Trophoblast cell (in vitro differentiated cells and primary cell): ENCODE results near the gene GNG14.
"Not testable (repeated sequence)": the region's sequence is repeated elsewhere in the genome, so short reads cannot be mapped to it uniquely, and the experiment has no call there.

Experiments
- DNase-seq, 2 donors: peaks; one replicate each; pipeline ENCODE4 v3.0.0-alpha.2; 2016
- H2AFZ ChIP-seq: 2 replicates; pipeline ENCODE4 v1.6.1; 2013; ENCODE audit warnings: low read length, moderate library complexity, mild to moderate bottlenecking; ENCODE audit not compliant: insufficient read depth, poor library complexity
- H2AK5ac ChIP-seq: 2 replicates; pipeline ENCODE4 v1.6.1; 2013; ENCODE audit warnings: mild to moderate bottlenecking, low read length
- H2BK120ac ChIP-seq: 2 replicates; pipeline ENCODE4 v1.6.1; 2013; ENCODE audit warnings: low read length, mild to moderate bottlenecking, moderate library complexity; ENCODE audit not compliant: insufficient read depth, poor library complexity
- H2BK12ac ChIP-seq: 2 replicates; pipeline ENCODE4 v1.6.1; 2013; ENCODE audit warnings: mild to moderate bottlenecking, low read length, moderate library complexity
- H2BK5ac ChIP-seq: 2 replicates; pipeline ENCODE4 v1.6.1; 2013; ENCODE audit warnings: low read length, low read depth, moderate library complexity, mild to moderate bottlenecking; ENCODE audit not compliant: poor library complexity
- H3K14ac ChIP-seq: 2 replicates; pipeline ENCODE4 v1.6.1; 2013; ENCODE audit warnings: mild to moderate bottlenecking, low read length
- H3K18ac ChIP-seq: 2 replicates; pipeline ENCODE4 v1.6.1; 2013; ENCODE audit warnings: mild to moderate bottlenecking, low read length
- H3K23ac ChIP-seq: 2 replicates; pipeline ENCODE4 v1.6.1; 2013; ENCODE audit warnings: low read length
- H3K27ac ChIP-seq: 2 replicates; pipeline ENCODE4 v1.5.1; 2013; ENCODE audit warnings: low read depth, mild to moderate bottlenecking, inconsistent platforms, low read length, moderate library complexity
- H3K27me3 ChIP-seq: 2 replicates; pipeline ENCODE4 v1.6.1; 2013; ENCODE audit warnings: inconsistent platforms, mild to moderate bottlenecking, low read length, moderate library complexity; ENCODE audit not compliant: insufficient read depth
- H3K36me3 ChIP-seq, 2 experiments: 1 replicate in 1 of 2; 2 replicates in 1 of 2; pipeline ENCODE4 v1.6.1; 2013; ENCODE audit warnings: low read length in 2 of 2, mild to moderate bottlenecking in 2 of 2, moderate library complexity in 1 of 2; ENCODE audit not compliant: insufficient read depth in 2 of 2, control insufficient read depth in 1 of 2
- H3K4ac ChIP-seq: 2 replicates; pipeline ENCODE4 v1.6.1; 2013; ENCODE audit warnings: low read depth, mild to moderate bottlenecking, low read length, moderate library complexity
- H3K4me1 ChIP-seq, 2 experiments: 1 replicate in 1 of 2; 2 replicates in 1 of 2; pipeline ENCODE4 v1.6.1; 2013; ENCODE audit warnings: low read length in 2 of 2, mild to moderate bottlenecking in 2 of 2, moderate library complexity in 1 of 2; ENCODE audit not compliant: insufficient read depth in 2 of 2, control insufficient read depth in 1 of 2
- H3K4me2 ChIP-seq: 2 replicates; pipeline ENCODE4 v1.6.1; 2013; ENCODE audit warnings: inconsistent platforms, mild to moderate bottlenecking, low read length, moderate library complexity
- H3K4me3 ChIP-seq: 2 replicates; pipeline ENCODE4 v1.5.1; 2013; ENCODE audit warnings: mild to moderate bottlenecking, low read depth, low read length, inconsistent platforms
- H3K79me1 ChIP-seq: one replicate; pipeline ENCODE4 v1.6.1; 2013; ENCODE audit warnings: low read length
- H3K79me2 ChIP-seq: 2 replicates; pipeline ENCODE4 v1.6.1; 2013; ENCODE audit warnings: low read length, mild to moderate bottlenecking; ENCODE audit not compliant: control insufficient read depth, insufficient read depth, poor library complexity
- H3K9ac ChIP-seq: 2 replicates; pipeline ENCODE4 v1.6.1; 2013; ENCODE audit warnings: mild to moderate bottlenecking, low read length
- H3K9me3 ChIP-seq: 2 replicates; pipeline ENCODE4 v1.6.1; 2013; ENCODE audit warnings: low read depth, mild to moderate bottlenecking, control low read depth, inconsistent platforms, low read length; ENCODE audit not compliant: insufficient read depth
- H4K12ac ChIP-seq: 2 replicates; pipeline ENCODE4 v1.6.1; 2013; ENCODE audit warnings: low read depth, mild to moderate bottlenecking, low read length, moderate library complexity
- H4K8ac ChIP-seq: 2 replicates; pipeline ENCODE4 v1.6.1; 2013; ENCODE audit warnings: low read depth, mild to moderate bottlenecking, low read length, moderate library complexity
- H4K91ac ChIP-seq: one replicate; pipeline ENCODE4 v1.6.1; 2013; ENCODE audit warnings: low read depth, mild to moderate bottlenecking, low read length, moderate library complexity
- WGBS: extraction: QIAGEN DNeasy Blood & Tissue Kit; methylation state at CpG from one replicate; pipeline ENCODE4 v1.1.7; 2013; ENCODE audit warnings: missing lambda C conversion rate; ENCODE audit not compliant: insufficient read length, insufficient coverage; ENCODE audit errors: extremely low coverage; 5-methylcytosine and 5-hydroxymethylcytosine counted together

GNG14 gene

DNA sequence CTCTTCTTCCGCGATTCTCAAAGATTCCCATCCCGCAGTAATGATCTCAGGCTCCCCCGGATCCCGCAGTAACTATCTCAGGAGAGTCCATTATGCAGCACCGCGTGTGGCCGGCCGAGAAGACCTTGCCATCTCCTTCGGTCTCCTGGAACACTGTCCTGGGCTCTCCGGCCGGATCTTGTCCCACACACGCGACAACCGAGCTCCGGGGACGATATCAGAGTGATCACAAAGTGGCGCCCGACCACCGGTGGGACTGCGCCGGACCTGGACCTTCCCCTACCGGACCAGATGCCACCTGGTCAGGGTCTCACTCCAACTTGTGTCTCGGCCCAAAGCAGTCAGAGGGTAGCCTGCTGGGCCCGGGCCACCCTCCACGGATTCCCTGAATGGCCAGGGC, 45.3 kb upstream of the GNG14 start:
- no peak overlapping the region for H3K23ac ChIP-seq
- H2BK12ac ChIP-seq = no peak overlapping the region
- H3K4ac ChIP-seq = no peak overlapping the region
- no peaks in the 10 kb centered on the region for H3K79me1 ChIP-seq
- H4K12ac ChIP-seq = no peak overlapping the region
- H3K4me2 ChIP-seq = no peak overlapping the region
- H3K9ac ChIP-seq = no peak overlapping the region
- peaks cover 0 to 2% of the 10 kb centered on the region in 2 experiments for H3K36me3 ChIP-seq
- peaks cover 4% of the 10 kb centered on the region for H3K9me3 ChIP-seq
- no peak overlapping the region for H2AFZ ChIP-seq
- no peak overlapping the region for H3K18ac ChIP-seq
- no peak overlapping the region for H4K91ac ChIP-seq
- peaks cover 2 to 5% of the 10 kb centered on the region in 2 experiments for H3K4me1 ChIP-seq
- no peak overlapping the region for H4K8ac ChIP-seq
- no peak overlapping the region for H3K27ac ChIP-seq
- H3K79me2 ChIP-seq = no peaks in the 10 kb centered on the region
- no CpG with 5 or more reads among the region's 26 CpGs for WGBS
- no peak overlapping the region for H2BK120ac ChIP-seq
- H3K27me3 ChIP-seq = no peaks in the 10 kb centered on the region
- no peak overlapping the region for H3K4me3 ChIP-seq
- no peak for DNase-seq
- no peak overlapping the region for H2AK5ac ChIP-seq
- H2BK5ac ChIP-seq = no peak overlapping the region
- no peak overlapping the region for H3K14ac ChIP-seq

DNA sequence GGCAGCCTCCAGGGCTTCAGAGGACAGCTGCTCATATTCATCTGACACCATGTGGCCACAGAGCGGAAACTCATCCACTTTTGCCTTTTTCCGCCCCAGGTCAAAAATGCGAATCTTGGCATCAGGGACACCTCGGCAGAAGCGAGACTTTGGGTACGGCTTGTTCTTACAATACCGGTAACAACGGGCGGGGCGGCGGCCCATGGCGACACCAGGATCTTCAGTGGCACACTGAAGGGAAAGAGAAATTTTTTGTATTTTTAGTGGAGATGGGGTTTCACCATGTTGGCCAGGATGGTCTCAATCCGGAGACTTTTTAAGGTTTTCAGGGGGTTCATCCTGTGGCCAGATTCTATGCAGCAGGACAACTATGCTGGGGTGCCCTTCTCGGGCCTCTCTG, 44.1 kb upstream of the GNG14 start:
- not testable (repeated sequence) for H3K9me3 ChIP-seq, H3K36me3 ChIP-seq, H3K4me3 ChIP-seq, H3K27ac ChIP-seq, H3K18ac ChIP-seq, H2AK5ac ChIP-seq, H2AFZ ChIP-seq, DNase-seq, H4K91ac ChIP-seq, H3K27me3 ChIP-seq, H2BK5ac ChIP-seq, H4K12ac ChIP-seq, H3K9ac ChIP-seq, H3K79me1 ChIP-seq, H3K4ac ChIP-seq, H2BK120ac ChIP-seq, H3K23ac ChIP-seq, H3K14ac ChIP-seq, H4K8ac ChIP-seq, H3K4me2 ChIP-seq, H2BK12ac ChIP-seq, H3K4me1 ChIP-seq, H3K79me2 ChIP-seq
- no CpG with 5 or more reads among the region's 14 CpGs for WGBS

DNA sequence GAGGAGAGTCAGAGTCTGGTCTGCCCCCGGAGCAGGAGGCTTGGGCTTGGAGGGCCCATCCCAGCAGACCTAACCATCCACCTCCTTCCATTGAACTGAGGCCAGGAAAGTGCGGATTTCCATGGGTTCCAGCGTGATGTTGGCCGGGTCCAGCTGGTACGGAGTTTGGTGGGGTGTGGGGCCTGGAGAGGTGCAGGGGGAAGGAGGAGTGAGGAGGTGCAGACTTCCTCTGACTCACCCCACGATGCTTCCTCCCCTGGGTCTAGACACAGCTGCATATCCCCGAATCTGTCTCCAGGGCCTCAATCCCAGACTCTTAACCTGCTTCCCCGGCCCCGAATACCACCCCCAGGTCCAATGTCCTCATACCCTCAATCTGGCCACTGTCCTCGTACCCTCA, 41.2 kb upstream of the GNG14 start:
- Histone ChIP-seq H3K23ac (no peak overlapping the region), H3K4me3 (no peak overlapping the region), H2BK5ac (no peak overlapping the region), H3K79me2 (no peaks in the 10 kb centered on the region), H2AK5ac (no peak overlapping the region), H3K9ac (no peak overlapping the region), H3K9me3 (peaks cover 4% of the 10 kb centered on the region), H3K27ac (no peak overlapping the region), H3K4me1 (no peaks in the 10 kb centered on the region), H3K4ac (no peak overlapping the region), H3K27me3 (no peaks in the 10 kb centered on the region), H2BK12ac (no peak overlapping the region), H2BK120ac (no peak overlapping the region), H4K8ac (no peak overlapping the region), H3K79me1 (no peaks in the 10 kb centered on the region), H3K36me3 (peaks cover 5 to 9% of the 10 kb centered on the region in 2 experiments), H3K14ac (no peak overlapping the region), H3K18ac (no peak overlapping the region), H3K4me2 (no peak overlapping the region), H4K91ac (no peak overlapping the region), H2AFZ (no peak overlapping the region), H4K12ac (no peak overlapping the region)
- no CpG with 5 or more reads among the region's 10 CpGs for WGBS
- DNase-seq = no peak

DNA sequence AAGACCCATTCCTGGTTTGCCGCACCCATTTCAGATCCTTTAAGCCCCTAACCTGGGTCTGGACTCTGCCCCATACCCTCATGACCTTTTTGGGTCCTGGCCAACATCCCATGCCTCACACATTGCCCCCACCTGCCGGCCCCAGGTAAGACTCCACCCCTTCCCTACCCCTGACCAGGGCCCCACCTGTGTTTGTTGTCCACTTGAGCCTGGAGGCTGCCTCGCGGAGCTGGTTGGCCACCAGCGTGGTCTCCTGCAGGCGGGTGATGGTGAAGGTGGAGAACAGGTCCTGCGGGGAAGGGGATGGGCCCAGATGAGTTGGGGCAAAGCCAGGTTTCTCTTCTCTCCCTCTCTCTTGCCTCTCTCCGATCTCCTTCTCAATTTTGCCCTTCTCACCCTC, 40.8 kb upstream of the GNG14 start:
- H2AK5ac ChIP-seq = no peak overlapping the region
- H2BK5ac ChIP-seq = no peak overlapping the region
- H3K9ac ChIP-seq = no peak overlapping the region
- H4K12ac ChIP-seq = no peak overlapping the region
- H3K4me1 ChIP-seq = no peaks in the 10 kb centered on the region
- no peak overlapping the region for H2AFZ ChIP-seq
- H3K4me3 ChIP-seq = no peak overlapping the region
- no peak for DNase-seq
- H3K36me3 ChIP-seq = peaks cover 9 to 11% of the 10 kb centered on the region in 2 experiments
- H3K27ac ChIP-seq = no peak overlapping the region
- H3K4ac ChIP-seq = no peak overlapping the region
- no peaks in the 10 kb centered on the region for H3K79me2 ChIP-seq
- no peaks in the 10 kb centered on the region for H3K79me1 ChIP-seq
- no peak overlapping the region for H4K8ac ChIP-seq
- no peak overlapping the region for H4K91ac ChIP-seq
- H3K14ac ChIP-seq = no peak overlapping the region
- H3K27me3 ChIP-seq = no peaks in the 10 kb centered on the region
- no peak overlapping the region for H2BK12ac ChIP-seq
- no CpG with 5 or more reads among the region's 8 CpGs for WGBS
- H2BK120ac ChIP-seq = no peak overlapping the region
- H3K4me2 ChIP-seq = no peak overlapping the region
- peaks cover 4% of the 10 kb centered on the region for H3K9me3 ChIP-seq
- no peak overlapping the region for H3K23ac ChIP-seq
- no peak overlapping the region for H3K18ac ChIP-seq
